22Rv1 (cell line): Measurements from ENCODE around the gene RASA3.

ENCODE experiments used
- CTCF ChIP-seq: fragments of 450-650 bp; IDR thresholded peaks from 2 replicates; pipeline ENCODE4 v1.5.1; 2017; ENCODE audit warnings: mild to moderate bottlenecking
- ZFX ChIP-seq: fragments of 450-650 bp; IDR thresholded peaks from 2 replicates; pipeline ENCODE4 v1.6.1; 2017; ENCODE audit warnings: antibody characterized with exemption, borderline replicate concordance

GRCh38 chr13:114039471-114040141 is 92.8 kb downstream of the RASA3 start:
- TF ChIP-seq CTCF (no peak), ZFX (no peak)
